T-helper 1 cell treated with Interleukin-12 subunit alpha and Interleukin-12 subunit beta and Interleukin-4 antibody, amounts not matched to agents 30 ng/mL and 1 ng/mL, for 36 hours (primary cell): ENCODE results near the gene SH3TC1. TPM values are rescaled to one million over a fixed set of nuclear protein-coding genes. Genes with fewer than 3 reads are reported as not detected.

Experiments used
- intact Hi-C: fragments of 100-400 bp; cut with micrococcal nuclease; formaldehyde crosslinking; loops from one replicate; pipeline ENCODE4 v1.15.1; 2024
- total RNA-seq: library from RNA; stranded (reverse); gene quantifications from 2 replicates; pipeline ENCODE4 v1.2.3, GENCODE V29; 2022

Gene SH3TC1
- total RNA-seq, 1 donor from 2014 or later: 57.3 TPM

GRCh38 chr4:8213121-8213520 is 14.0 kb downstream of the SH3TC1 start:
- intact Hi-C loops: no loop called here

GRCh38 chr4:8214136-8214535 is 15.0 kb downstream of the SH3TC1 start:
- intact Hi-C loops: no loop called here

GRCh38 chr4:8215001-8215427 is 15.9 kb downstream of the SH3TC1 start:
- intact Hi-C loops: no loop called here

- intact Hi-C loops: no loop called here
Observed at GRCh38 chr4:8215641-8216442, 16.8 kb downstream of the SH3TC1 start.

GRCh38 chr4:8216443-8217245 is 17.6 kb downstream of the SH3TC1 start:
- intact Hi-C loops: no loop called here

- intact Hi-C loops: no loop called here
Observed at GRCh38 chr4:8217246-8217511, 18.1 kb downstream of the SH3TC1 start.

GRCh38 chr4:8217871-8218270 is 18.8 kb downstream of the SH3TC1 start:
- intact Hi-C loops: no loop called here

- intact Hi-C loops: no loop called here
Observed at GRCh38 chr4:8218371-8219031, 19.4 kb downstream of the SH3TC1 start.

- intact Hi-C loops: no loop called here
Observed at GRCh38 chr4:8219236-8219635, 20.1 kb downstream of the SH3TC1 start.

GRCh38 chr4:8220661-8221450 is 21.8 kb downstream of the SH3TC1 start:
- intact Hi-C loops: loop anchor here (2.0 kb wide), 1 partner anchor 20 kb away; no protein-coding TSS in a partner anchor

- intact Hi-C loops: loop anchor here (2.0 kb wide), 1 partner anchor 21 kb away; no protein-coding TSS in a partner anchor
Observed at GRCh38 chr4:8221476-8221875, 22.4 kb downstream of the SH3TC1 start.

- intact Hi-C loops: loop anchor here (2.0 kb wide), 1 partner anchor 21 kb away; no protein-coding TSS in a partner anchor
Observed at GRCh38 chr4:8221985-8222384, 22.9 kb downstream of the SH3TC1 start.

- intact Hi-C loops: no loop called here
Observed at GRCh38 chr4:8222609-8223388, 23.7 kb downstream of the SH3TC1 start.

- intact Hi-C loops: no loop called here
Observed at GRCh38 chr4:8224267-8224974, 25.3 kb downstream of the SH3TC1 start.

- intact Hi-C loops: no loop called here
Observed at GRCh38 chr4:8224975-8225625, 26.0 kb downstream of the SH3TC1 start.

- intact Hi-C loops: no loop called here
Observed at GRCh38 chr4:8225706-8226443, 26.8 kb downstream of the SH3TC1 start.

GRCh38 chr4:8227201-8227770 is 28.2 kb downstream of the SH3TC1 start:
- intact Hi-C loops: no loop called here

GRCh38 chr4:8227771-8228318 is 28.8 kb downstream of the SH3TC1 start:
- intact Hi-C loops: loop anchor here (2.0 kb wide), 2 partner anchors 27 to 69 kb away; partner anchors contain the start of gene ABLIM2
